ENCODE data around the gene NANOS2.

NANOS2 gene

GRCh38 chr19:45913874-45914830 lies at the start of gene NANOS2:
Gene NANOS2 (minus strand): TSS chr19:45914778. CDS start chr19:45914693, 85 bp downstream.
- DNase-seq = no peak

GRCh38 chr19:45962021-45962420 lies 47.4 kb upstream of the NANOS2 start:
- no peak for DNase-seq

- DNase-seq = no peak
Observed at GRCh38 chr19:45960595-45961235, 46.1 kb upstream of the NANOS2 start.

- DNase-seq = no peak
Observed at GRCh38 chr19:45959517-45960025, 45.0 kb upstream of the NANOS2 start.

GRCh38 chr19:45958769-45959516 lies 44.4 kb upstream of the NANOS2 start:
- no peak for DNase-seq

GRCh38 chr19:45958320-45958719 lies 43.7 kb upstream of the NANOS2 start:
- DNase-seq = no peak

GRCh38 chr19:45955905-45956608 lies 41.5 kb upstream of the NANOS2 start:
- no peak for DNase-seq

GRCh38 chr19:45954156-45954555 lies 39.6 kb upstream of the NANOS2 start:
- no peak for DNase-seq

- no peak for DNase-seq
Observed at GRCh38 chr19:45953676-45954075, 39.1 kb upstream of the NANOS2 start.

GRCh38 chr19:45952686-45953505 lies 38.3 kb upstream of the NANOS2 start:
- DNase-seq = no peak

GRCh38 chr19:45952341-45952685 lies 37.7 kb upstream of the NANOS2 start:
- no peak for DNase-seq

- DNase-seq = no peak
Observed at GRCh38 chr19:45947926-45948325, 33.3 kb upstream of the NANOS2 start.

GRCh38 chr19:45940515-45940805 lies 25.9 kb upstream of the NANOS2 start:
- no peak for DNase-seq

- no peak for DNase-seq
Observed at GRCh38 chr19:45939792-45940514, 25.4 kb upstream of the NANOS2 start.

- DNase-seq = no peak
Observed at GRCh38 chr19:45938733-45939319, 24.2 kb upstream of the NANOS2 start.

GRCh38 chr19:45935267-45935666 lies 20.7 kb upstream of the NANOS2 start:
- DNase-seq = no peak

GRCh38 chr19:45934551-45935230 lies 20.1 kb upstream of the NANOS2 start:
- DNase-seq = no peak

GRCh38 chr19:45933759-45934158 lies 19.2 kb upstream of the NANOS2 start:
- DNase-seq = no peak

- DNase-seq = no peak
Observed at GRCh38 chr19:45931055-45931454, 16.5 kb upstream of the NANOS2 start.

- no peak for DNase-seq
Observed at GRCh38 chr19:45929247-45929646, 14.7 kb upstream of the NANOS2 start.
